Natural killer cell treated with Interleukin-12 subunit alpha and Interleukin-12 subunit beta and Interleukin-15 and Interleukin-18, amount 100 ng/mL, for 72 hours (primary cell): ENCODE data around the gene NDST3. TPM values are rescaled to one million over a fixed set of nuclear protein-coding genes. Genes with fewer than 3 reads are reported as not detected.

ENCODE experiments used
- ATAC-seq, 2 donors: fragments of 150-1000 bp; cut with Tn5 transposase in 1 of 2; sonication (Bioruptor Pico), chemical (Tn5 transposase) in 1 of 2; 2 replicates each; pipeline ENCODE4 v1.10.0; 2021
- DNase-seq: peaks from one replicate; pipeline ENCODE4 v3.0.0; 2022; ENCODE audit warnings: low spot score
- H3K27ac Mint-ChIP-seq, 2 donors: 1 replicate in 1 of 2; 2 replicates in 1 of 2; pipeline ENCODE4 v1.8.0; 2022; ENCODE audit warnings: mixed read lengths in 2 of 2, mild to moderate bottlenecking in 1 of 2, moderate library complexity in 1 of 2
- H3K27me3 Mint-ChIP-seq, 2 donors: 1 replicate in 1 of 2; 2 replicates in 1 of 2; pipeline ENCODE4 v1.8.0; 2022; ENCODE audit warnings: mixed read lengths in 2 of 2
- H3K36me3 Mint-ChIP-seq: one replicate; pipeline ENCODE4 v1.8.0; 2022; ENCODE audit warnings: mixed read lengths
- H3K4me1 Mint-ChIP-seq, 2 donors: 1 replicate in 1 of 2; 2 replicates in 1 of 2; pipeline ENCODE4 v1.8.0; 2022; ENCODE audit warnings: low read depth in 2 of 2, mixed read lengths in 2 of 2, mild to moderate bottlenecking in 1 of 2
- H3K4me3 Mint-ChIP-seq: one replicate; pipeline ENCODE4 v1.8.0; 2022; ENCODE audit warnings: mixed read lengths
- H3K9me3 Mint-ChIP-seq: 2 replicates; pipeline ENCODE4 v1.8.0; 2022; ENCODE audit warnings: mixed read lengths
- total RNA-seq, 2 donors: library from RNA; stranded (reverse); gene quantifications; one replicate each; pipeline ENCODE4 v1.2.3, GENCODE V29; 2022

Gene NDST3
- total RNA-seq, 2 donors from 2014 or later, result not detected

GRCh38 chr4:118035309-118035708 is 1.0 kb downstream of the NDST3 start:
- Mint-ChIP-seq H3K4me3 (no peak overlapping the region), H3K4me1 (no peaks in the 10 kb centered on the region), H3K27me3 (peaks cover 14 to 22% of the 10 kb centered on the region in 2 donors), H3K27ac (no peak overlapping the region), H3K36me3 (peaks cover 6% of the 10 kb centered on the region), H3K9me3 (peaks cover 7% of the 10 kb centered on the region)
- DNase-seq, result no peak
- ATAC-seq, result no peak

DNA sequence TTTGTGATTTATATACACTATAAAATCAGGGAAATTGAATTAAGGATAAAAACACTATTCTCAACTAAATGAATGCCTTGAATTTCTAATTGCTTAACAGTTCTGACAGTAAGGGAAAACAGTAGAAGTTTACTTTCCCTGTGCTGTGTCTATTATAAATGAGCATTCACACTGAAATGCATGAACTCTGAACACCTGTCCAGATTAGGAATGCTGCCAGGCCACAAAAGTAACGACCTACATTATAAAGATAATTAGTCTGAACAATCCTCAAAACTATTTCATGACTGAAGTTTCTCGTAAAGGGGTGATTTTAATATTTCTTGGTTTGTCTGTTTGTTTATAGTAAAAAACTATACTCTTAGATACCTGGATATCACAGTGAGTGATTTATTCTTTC is 2.0 kb downstream of the NDST3 start:
- Mint-ChIP-seq H3K27me3 (peaks cover 14 to 21% of the 10 kb centered on the region in 2 donors), H3K4me3 (no peak overlapping the region), H3K36me3 (peaks cover 6% of the 10 kb centered on the region), H3K4me1 (no peaks in the 10 kb centered on the region), H3K9me3 (peaks cover 7% of the 10 kb centered on the region), H3K27ac (no peak overlapping the region)
- ATAC-seq (no peak), DNase-seq (no peak)

DNA sequence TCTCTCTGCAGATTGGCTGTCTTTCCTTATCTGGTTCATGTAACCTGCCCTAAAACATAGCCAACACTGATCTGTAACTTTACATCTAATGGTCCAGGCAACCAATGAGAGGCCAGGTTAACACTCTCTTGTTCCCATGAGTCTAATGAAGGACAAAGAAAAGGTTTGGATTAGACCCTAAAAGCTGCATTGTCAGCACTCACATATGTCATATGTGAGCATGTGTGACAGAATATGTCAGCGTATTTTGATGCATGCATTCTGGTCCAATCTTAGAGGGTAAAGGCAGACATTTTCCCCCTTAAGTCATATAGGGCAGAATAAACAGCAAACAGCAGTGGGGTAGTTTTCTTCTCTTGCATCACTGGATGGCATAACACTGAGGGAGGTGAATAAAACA is 3.7 kb downstream of the NDST3 start:
- DNase-seq (no peak), ATAC-seq (no peak)
- no peaks in the 10 kb centered on the region for H3K4me1 Mint-ChIP-seq
- H3K27me3 Mint-ChIP-seq, result peaks cover 5 to 9% of the 10 kb centered on the region in 2 donors
- H3K4me3 Mint-ChIP-seq, result no peak overlapping the region
- H3K36me3 Mint-ChIP-seq, result peaks cover 6% of the 10 kb centered on the region
- H3K9me3 Mint-ChIP-seq, result peaks cover 14% of the 10 kb centered on the region
- H3K27ac Mint-ChIP-seq, result no peak overlapping the region

- Mint-ChIP-seq H3K9me3 (peaks cover 17% of the 10 kb centered on the region), H3K4me1 (no peaks in the 10 kb centered on the region), H3K27me3 (no peaks in the 10 kb centered on the region), H3K36me3 (no peaks in the 10 kb centered on the region), H3K27ac (no peak overlapping the region), H3K4me3 (no peak overlapping the region)
- DNase-seq, result no peak
- ATAC-seq, result no peak
These were observed 12.0 kb downstream of the NDST3 start for GRCh38 chr4:118046323-118046722.

- Mint-ChIP-seq H3K36me3 (no peaks in the 10 kb centered on the region), H3K4me3 (no peak overlapping the region), H3K4me1 (no peaks in the 10 kb centered on the region), H3K27me3 (no peaks in the 10 kb centered on the region), H3K9me3 (peaks cover 18% of the 10 kb centered on the region), H3K27ac (no peak overlapping the region)
- DNase-seq, result no peak
- ATAC-seq, result no peak
These were observed 12.8 kb downstream of the NDST3 start for GRCh38 chr4:118047043-118047442.

DNA sequence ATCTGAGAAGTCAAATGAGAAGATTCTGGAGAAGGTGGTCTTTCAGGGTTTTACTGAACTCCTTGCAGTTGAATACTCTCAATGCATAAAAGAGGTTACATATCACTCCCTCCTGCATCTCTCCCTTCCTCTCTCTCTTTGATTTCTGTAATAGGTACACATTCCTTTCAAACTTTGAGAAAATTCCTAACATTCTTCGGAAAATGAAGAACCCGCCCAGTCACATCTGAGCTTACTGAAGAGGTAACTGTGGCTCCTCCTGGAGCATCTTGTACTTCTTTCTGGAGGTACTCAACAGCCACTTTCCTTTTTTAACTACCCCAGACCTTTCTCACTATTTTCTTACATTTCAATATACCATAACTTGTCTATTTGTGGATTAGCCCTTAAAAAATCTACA is 24.7 kb downstream of the NDST3 start:
- H3K9me3 Mint-ChIP-seq, result peaks cover 17% of the 10 kb centered on the region
- no peak for ATAC-seq
- DNase-seq, result no peak
- no peak overlapping the region for H3K4me3 Mint-ChIP-seq
- H3K27me3 Mint-ChIP-seq, result no peaks in the 10 kb centered on the region
- no peaks in the 10 kb centered on the region for H3K4me1 Mint-ChIP-seq
- H3K36me3 Mint-ChIP-seq, result peaks cover 5% of the 10 kb centered on the region
- no peak overlapping the region for H3K27ac Mint-ChIP-seq

- Mint-ChIP-seq H3K4me3 (no peak overlapping the region), H3K36me3 (peaks cover 5% of the 10 kb centered on the region), H3K9me3 (peaks cover 17% of the 10 kb centered on the region), H3K27ac (no peak overlapping the region), H3K4me1 (no peaks in the 10 kb centered on the region), H3K27me3 (no peaks in the 10 kb centered on the region)
- ATAC-seq, result no peak
- DNase-seq, result no peak
These were observed 25.1 kb downstream of the NDST3 start for GRCh38 chr4:118059397-118059796.

DNA sequence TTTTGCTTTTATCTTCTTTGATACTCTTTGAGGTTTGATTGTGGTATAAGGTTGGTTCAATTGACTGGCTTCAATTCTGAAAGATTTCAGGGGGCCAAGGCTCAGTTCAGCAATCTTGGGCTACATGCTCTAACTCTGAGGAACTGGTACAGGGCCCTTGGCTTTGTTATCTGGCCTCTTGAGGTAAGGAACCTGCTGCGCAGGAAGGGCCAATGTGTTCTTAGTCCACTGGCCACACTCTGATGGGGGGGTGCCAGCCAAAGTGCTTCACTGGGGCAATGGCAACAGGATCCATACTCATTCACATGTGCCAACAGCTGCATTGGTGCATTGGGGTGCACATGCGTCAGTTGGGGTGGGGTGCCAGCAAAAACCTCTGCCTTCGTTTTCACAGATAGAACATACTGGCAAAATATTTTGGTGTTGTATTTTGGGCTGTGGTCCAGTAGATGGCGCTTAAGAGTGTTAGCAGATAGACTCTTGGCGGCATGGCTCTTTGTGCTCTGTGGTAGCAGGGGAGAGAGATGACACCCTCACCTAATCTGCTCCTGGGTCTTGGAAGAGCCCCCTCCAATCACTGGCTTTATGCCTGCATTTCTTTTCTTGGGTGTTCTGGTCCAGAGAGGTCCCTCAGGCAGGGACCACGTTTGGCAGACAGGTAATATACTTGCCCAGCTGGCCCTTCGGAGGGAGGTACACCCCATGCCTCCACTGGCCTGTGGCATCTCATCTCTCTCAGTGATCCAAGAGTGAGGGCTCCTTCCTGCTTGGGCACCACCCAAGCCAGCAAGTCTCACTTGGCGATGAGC is 42.9 kb downstream of the NDST3 start:
- Mint-ChIP-seq H3K27ac (no peak overlapping the region), H3K9me3 (peaks cover 15% of the 10 kb centered on the region), H3K4me1 (no peaks in the 10 kb centered on the region), H3K27me3 (no peaks in the 10 kb centered on the region), H3K4me3 (no peak overlapping the region), H3K36me3 (peaks cover 4% of the 10 kb centered on the region)
- no peak for ATAC-seq
- DNase-seq, result no peak

DNA sequence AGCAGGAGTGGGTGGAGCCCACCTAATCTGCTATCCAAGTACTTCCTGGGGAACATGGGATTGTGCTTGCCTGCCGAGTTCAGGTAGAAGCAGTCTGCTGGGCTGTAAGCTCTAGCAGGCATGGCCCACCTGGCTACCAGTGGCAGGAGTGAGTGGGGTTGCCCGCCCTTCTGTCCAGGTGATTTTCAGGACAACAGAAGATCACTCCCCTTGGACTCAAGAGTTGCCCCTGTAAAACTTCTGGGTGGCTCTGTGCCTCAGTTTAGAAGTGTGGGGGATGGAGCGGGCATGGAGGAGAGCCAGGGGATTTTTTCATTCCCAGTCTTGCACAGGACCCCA is 43.5 kb downstream of the NDST3 start:
- peaks cover 4% of the 10 kb centered on the region for H3K36me3 Mint-ChIP-seq
- no peaks in the 10 kb centered on the region for H3K27me3 Mint-ChIP-seq
- no peak overlapping the region for H3K27ac Mint-ChIP-seq
- ATAC-seq, result no peak
- H3K4me3 Mint-ChIP-seq, result no peak overlapping the region
- peaks cover 15% of the 10 kb centered on the region for H3K9me3 Mint-ChIP-seq
- DNase-seq, result no peak
- no peaks in the 10 kb centered on the region for H3K4me1 Mint-ChIP-seq

DNA sequence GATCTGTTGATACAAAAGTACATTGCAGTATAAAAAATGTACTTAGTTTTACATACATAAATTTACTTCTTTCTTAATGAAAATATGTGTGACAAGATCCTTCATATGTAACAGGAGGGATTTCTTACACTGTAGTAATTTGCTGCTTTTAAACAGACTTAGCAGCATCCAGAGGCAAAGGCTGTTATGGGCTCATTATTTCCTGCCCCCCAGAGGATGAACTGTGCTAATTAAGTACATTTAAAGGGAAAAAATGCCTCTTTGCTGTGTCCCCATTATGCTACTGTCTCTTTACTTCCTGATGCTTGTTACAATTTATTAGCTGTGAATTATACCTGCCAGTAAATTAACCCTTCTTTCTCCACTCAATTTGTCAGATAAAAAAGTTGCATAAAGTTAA is 47.1 kb downstream of the NDST3 start:
- H3K9me3 Mint-ChIP-seq, result peaks cover 6% of the 10 kb centered on the region
- no peaks in the 10 kb centered on the region for H3K27me3 Mint-ChIP-seq
- H3K4me1 Mint-ChIP-seq, result no peaks in the 10 kb centered on the region
- DNase-seq, result no peak
- no peak for ATAC-seq
- peaks cover 4% of the 10 kb centered on the region for H3K36me3 Mint-ChIP-seq
- no peak overlapping the region for H3K4me3 Mint-ChIP-seq
- H3K27ac Mint-ChIP-seq, result no peak overlapping the region

- H3K27ac Mint-ChIP-seq, result no peak overlapping the region
- no peaks in the 10 kb centered on the region for H3K4me1 Mint-ChIP-seq
- no peak overlapping the region for H3K4me3 Mint-ChIP-seq
- DNase-seq (no peak), ATAC-seq (no peak)
- H3K9me3 Mint-ChIP-seq, result peaks cover 6% of the 10 kb centered on the region
- H3K36me3 Mint-ChIP-seq, result peaks cover 4% of the 10 kb centered on the region
- no peaks in the 10 kb centered on the region for H3K27me3 Mint-ChIP-seq
These were observed 47.9 kb downstream of the NDST3 start for GRCh38 chr4:118082182-118082581.

GRCh38 chr4:118085700-118086099 is 51.4 kb downstream of the NDST3 start:
- no peak overlapping the region for H3K27ac Mint-ChIP-seq
- no peak for ATAC-seq
- no peaks in the 10 kb centered on the region for H3K27me3 Mint-ChIP-seq
- H3K4me1 Mint-ChIP-seq, result no peaks in the 10 kb centered on the region
- no peak overlapping the region for H3K4me3 Mint-ChIP-seq
- DNase-seq, result no peak
- no peaks in the 10 kb centered on the region for H3K36me3 Mint-ChIP-seq
- H3K9me3 Mint-ChIP-seq, result no peaks in the 10 kb centered on the region

DNA sequence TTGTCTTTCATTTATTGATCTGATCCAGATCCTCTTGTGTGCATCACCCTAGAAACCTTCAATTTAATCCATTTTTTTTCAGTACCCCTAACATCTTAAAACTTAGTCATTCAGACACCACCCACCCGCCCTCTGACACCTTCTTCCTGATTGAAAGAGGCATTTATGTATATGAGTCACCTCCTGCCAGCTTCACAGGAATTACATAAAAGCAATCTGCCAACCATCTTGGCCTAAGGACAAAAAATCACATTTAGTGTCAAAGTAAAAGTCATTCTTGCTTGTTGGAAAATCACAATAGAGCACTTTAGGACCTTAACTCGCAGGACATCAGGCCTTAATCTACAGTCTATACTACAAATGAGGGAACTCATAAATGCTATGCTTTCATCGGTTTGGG is 52.1 kb downstream of the NDST3 start:
- no peak overlapping the region for H3K4me3 Mint-ChIP-seq
- H3K9me3 Mint-ChIP-seq, result no peaks in the 10 kb centered on the region

DNA sequence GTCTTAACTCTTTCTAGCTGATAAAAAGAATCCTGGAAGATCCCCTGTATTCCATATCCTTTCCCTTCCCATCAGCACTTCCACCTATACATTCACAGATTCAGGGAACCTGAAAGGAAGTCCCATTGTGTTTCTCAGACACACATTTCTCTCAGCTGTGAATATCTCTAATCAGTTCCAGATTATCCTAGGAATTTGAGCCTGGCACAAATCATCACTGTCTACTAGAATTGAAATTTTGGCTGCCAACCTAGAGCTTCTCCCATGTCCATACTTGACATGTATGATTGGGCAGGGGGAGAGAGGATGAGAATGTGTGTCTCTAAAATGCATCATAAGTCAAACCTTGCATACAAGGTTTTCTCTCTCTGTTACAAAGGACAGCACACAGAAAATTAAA is 53.1 kb downstream of the NDST3 start:
- DNase-seq (no peak), ATAC-seq (no peak)
- H3K4me1 Mint-ChIP-seq, result no peaks in the 10 kb centered on the region
- H3K4me3 Mint-ChIP-seq, result no peak overlapping the region
- no peak overlapping the region for H3K27ac Mint-ChIP-seq
- no peaks in the 10 kb centered on the region for H3K27me3 Mint-ChIP-seq
- no peaks in the 10 kb centered on the region for H3K9me3 Mint-ChIP-seq
- H3K36me3 Mint-ChIP-seq, result no peaks in the 10 kb centered on the region

More for the DNA sequence above, 52.1 kb downstream of the NDST3 start:
- no peak for ATAC-seq
- Mint-ChIP-seq H3K27ac (no peak overlapping the region), H3K4me1 (no peaks in the 10 kb centered on the region), H3K36me3 (no peaks in the 10 kb centered on the region), H3K27me3 (no peaks in the 10 kb centered on the region)
- DNase-seq, result no peak

DNA sequence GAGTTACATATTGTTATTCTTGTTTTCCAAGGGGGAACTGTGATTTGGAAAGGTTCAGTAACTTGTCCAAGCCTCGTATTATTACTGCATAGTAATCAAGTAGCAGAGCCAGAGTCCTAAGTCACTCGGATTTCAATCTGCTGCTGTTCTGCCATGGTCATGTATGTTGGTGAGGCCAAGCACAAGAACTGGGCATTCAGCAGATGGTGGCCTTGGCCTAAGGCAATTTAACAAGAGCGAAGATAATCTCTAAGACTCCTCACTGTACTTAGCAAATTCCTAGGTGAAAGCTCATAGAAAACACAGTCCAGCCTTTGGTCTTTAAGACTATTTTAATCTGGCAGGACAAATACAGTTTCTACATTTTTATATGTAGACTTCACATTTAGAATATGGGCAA is 64.8 kb downstream of the NDST3 start:
- no peaks in the 10 kb centered on the region for H3K36me3 Mint-ChIP-seq
- ATAC-seq (no peak), DNase-seq (no peak)
- no peaks in the 10 kb centered on the region for H3K27me3 Mint-ChIP-seq
- H3K4me3 Mint-ChIP-seq, result no peak overlapping the region
- no peaks in the 10 kb centered on the region for H3K4me1 Mint-ChIP-seq
- H3K27ac Mint-ChIP-seq, result no peak overlapping the region
- H3K9me3 Mint-ChIP-seq, result peaks cover 4% of the 10 kb centered on the region
